AG09319 (cell line): ENCODE data around the gene CMC1.
A peak's percentile ranks its signal among the peaks of the same experiment; 100 is the strongest.
"Not testable (repeated sequence)": the region's sequence is repeated elsewhere in the genome, so short reads cannot be mapped to it uniquely, and the experiment has no call there.

Experiments
- DNase-seq: peaks from one replicate; pipeline ENCODE4 v3.0.0-alpha.2; 2010; ENCODE audit warnings: low read depth; ENCODE audit errors: extremely low read depth
- TF ChIP-seq, protein P1 (sequence below): IDR thresholded peaks from 2 replicates; pipeline ENCODE4 v1.5.1; 2011; ENCODE audit warnings: low read depth, mild to moderate bottlenecking, inconsistent platforms, low read length, moderate library complexity

Gene CMC1

DNA sequence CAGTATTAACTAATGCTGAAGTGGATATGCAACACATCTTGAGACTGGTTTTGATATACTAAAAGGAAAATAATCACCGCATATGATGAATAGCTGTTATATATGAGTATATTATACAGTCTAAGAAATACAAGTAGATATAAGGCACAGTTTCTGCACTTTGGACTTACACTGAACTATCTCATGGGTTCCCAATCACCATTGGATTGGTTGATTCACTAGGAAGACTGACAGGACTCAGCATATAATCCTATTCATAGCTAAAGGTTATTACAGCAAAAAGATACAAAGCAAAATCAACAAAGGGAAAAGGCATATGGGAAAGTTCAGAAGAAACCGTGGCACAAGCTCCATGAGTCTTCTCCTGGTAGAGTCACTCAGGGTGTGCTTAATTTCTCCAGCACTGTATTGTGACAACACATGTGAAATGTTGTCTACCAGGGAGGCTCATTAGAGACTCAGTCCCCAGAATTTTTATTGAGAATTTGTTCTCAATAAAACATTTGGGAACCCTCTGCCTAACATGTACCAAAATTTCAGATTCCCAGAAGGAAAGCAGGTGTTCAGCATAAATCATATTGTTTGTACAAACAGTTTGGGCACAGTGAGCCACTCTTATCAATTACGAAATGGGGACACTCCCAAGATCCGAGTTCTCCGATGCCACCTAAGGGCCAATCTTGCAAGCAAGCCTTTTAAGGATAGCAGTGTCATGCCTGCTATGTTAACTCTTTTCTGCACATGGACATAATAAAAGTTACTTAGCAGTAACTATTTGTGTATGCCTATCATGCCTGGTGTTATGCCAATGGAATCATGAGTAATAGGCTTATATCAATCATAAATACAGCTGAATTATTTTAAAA, 26.8 kb downstream of the CMC1 start:
- no peak for DNase-seq

DNA sequence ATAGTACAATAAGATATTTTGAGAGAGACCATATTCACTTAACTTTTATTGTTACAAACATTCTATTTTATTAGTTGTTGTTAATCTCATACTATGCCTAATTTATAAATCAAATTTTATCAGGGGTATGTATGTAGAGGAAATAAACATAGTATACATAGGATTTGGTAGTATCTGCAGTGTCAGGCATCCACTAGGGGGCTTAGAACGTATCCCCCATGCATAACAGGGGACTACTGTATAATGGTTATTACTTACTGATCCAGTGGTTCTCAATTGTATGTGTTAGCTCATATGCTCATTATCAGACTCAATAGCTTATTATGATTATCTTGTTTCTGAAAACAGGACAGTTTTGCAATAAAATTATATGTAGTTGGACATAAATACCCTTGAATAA, 27.6 kb downstream of the CMC1 start:
- no peak for DNase-seq
- TF ChIP-seq, protein P1, sequence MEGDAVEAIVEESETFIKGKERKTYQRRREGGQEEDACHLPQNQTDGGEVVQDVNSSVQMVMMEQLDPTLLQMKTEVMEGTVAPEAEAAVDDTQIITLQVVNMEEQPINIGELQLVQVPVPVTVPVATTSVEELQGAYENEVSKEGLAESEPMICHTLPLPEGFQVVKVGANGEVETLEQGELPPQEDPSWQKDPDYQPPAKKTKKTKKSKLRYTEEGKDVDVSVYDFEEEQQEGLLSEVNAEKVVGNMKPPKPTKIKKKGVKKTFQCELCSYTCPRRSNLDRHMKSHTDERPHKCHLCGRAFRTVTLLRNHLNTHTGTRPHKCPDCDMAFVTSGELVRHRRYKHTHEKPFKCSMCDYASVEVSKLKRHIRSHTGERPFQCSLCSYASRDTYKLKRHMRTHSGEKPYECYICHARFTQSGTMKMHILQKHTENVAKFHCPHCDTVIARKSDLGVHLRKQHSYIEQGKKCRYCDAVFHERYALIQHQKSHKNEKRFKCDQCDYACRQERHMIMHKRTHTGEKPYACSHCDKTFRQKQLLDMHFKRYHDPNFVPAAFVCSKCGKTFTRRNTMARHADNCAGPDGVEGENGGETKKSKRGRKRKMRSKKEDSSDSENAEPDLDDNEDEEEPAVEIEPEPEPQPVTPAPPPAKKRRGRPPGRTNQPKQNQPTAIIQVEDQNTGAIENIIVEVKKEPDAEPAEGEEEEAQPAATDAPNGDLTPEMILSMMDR = peak; percentile 8

More for the DNA sequence above, 26.8 kb downstream of the CMC1 start:
- TF ChIP-seq, protein P1 = no peak

DNA sequence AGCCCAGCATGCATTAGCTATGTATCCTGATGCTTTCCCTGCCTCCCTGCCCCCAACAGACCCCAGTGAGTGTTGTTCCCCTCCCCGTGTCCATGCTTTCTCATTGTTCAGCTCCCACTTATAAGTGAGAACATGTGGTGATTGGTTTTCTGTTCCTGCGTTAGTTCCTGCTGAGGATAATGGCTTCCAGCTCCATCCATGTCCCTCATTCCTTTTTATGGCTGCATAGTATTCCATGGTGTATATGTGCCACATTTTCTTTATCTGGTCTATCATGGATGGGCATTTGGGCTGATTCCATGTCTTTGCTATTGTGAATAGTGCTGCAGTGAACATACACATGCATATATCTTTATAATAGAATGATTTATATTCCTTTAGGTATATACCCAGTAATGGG, 28.5 kb downstream of the CMC1 start:
- DNase-seq = not testable (repeated sequence)

DNA sequence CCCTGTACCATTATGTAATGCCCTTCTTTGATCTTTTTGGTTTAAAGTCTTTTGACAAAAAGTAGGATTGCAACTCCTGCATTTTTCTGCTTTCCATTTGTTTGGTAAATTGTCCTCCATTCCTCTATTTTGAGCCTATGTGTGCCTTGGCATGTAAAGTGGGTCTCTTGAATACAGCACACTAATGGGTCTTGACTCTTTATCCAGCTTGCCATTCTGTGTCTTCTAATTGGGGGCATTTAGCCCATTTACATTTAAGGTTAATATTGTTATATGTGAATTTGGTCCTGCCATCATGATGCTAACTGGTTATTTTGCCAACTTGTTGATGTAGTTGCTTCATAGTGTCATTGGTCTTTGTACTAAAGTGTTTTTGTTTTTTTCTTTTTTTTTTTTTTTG, 32.4 kb downstream of the CMC1 start:
- TF ChIP-seq, protein P1 = no peak
- DNase-seq = no peak

DNA sequence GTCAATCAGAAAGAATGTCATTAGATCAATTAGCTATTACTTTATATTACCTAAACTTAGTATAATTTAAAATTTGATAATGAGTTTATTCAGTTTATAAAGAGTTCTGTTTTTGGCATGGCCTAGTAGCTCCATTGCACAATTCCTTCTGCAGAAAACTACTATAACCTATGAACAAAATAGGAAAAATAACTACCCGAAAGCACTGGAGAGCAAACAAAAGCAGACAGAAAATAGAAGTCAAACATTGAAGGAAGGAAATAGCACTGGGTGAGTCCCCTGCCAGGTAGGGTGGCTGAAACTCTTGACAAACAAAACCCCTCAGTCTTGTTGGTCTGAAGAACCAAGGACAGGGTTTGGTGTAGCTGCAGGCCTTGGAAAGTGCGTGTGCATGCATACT, 37.5 kb downstream of the CMC1 start:
- TF ChIP-seq, protein P1 = no peak
- no peak for DNase-seq

DNA sequence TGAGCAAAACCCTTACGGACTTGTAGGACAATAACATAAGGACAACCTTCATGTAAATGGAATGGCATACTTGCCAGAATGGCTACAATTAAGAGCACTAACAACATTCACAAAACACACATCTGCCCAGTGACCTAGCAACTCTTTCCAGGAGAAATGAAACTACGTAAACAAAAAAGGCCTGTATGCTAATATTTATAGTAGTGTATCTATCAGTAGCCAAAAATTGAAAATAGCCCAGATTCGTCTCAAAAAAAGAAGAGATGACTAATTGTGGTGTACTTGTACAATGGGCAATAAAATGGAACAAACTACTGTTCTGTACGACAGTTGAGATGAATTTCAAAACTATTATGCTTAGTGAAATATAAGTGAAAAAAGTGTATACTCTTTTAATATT, 38.4 kb downstream of the CMC1 start:
- peak; percentile 18 for DNase-seq
- TF ChIP-seq, protein P1 = no peak

DNA sequence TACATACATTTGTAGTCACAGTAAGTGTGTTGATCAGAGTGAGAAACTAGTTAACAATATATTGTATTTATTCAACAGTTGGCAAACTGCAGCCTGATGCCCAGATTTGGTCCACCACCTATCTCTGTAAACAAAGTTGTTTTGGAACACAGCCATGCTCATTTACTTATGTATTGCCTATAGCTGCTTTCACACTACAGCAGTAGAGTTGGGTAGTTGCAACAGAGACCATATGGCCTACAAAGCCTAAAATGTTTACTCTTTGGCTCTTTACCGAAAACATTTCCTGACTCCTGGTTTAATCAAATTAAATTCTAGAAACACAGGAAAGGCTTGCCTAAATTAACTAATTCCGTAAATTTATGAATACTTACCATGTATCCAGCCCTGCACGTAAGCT, 39.4 kb downstream of the CMC1 start:
- DNase-seq = no peak
- TF ChIP-seq, protein P1 = no peak

DNA sequence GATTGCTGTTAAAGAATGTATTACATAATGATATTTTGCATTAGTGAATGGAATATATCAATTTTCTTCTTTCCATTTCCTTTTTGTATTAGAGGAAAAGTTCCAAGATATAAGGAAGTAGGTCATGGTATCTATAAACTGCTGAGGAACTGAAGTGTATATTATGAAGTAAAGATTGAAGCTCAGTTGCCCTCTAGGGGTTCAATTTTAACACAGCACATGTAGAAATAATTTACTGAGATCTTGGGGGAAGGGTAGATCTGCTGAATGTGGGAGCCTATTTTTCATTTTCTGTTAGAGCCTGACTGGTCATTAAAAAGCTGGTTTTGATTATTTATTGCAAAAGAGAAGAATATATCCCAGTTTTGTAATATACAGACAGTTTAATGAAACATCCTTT, 45.2 kb downstream of the CMC1 start:
- TF ChIP-seq, protein P1 = peak; percentile 57
- DNase-seq = peak; percentile 34
